Measurements from ENCODE around the gene CHST9.

DNA sequence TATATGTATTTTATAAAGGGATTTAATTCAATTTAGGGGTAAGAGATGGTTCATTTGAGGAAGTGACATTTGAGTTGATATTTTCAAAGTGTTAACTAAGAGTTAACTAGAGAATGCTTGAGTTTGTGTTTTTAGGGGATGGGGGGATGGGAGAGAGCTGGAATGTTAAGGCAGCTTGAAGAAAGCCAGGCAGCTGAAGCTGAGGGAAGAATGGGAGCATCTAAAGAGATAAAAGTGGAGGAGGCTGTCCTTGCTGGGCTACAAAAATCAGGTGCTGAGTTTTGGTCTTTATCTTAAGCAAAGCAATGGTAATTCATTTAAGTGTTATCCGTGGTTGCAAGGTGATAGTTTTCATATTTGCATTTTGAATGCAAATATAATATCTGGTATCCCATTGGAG is 9.2 kb downstream of the CHST9 start:
- TF ChIP-seq CTCF (IDR thresholded peaks at IDR 0.05 in 2 of 3, conservative IDR thresholded peaks at IDR 0.05 in 1 of 3; ENCODE audit: control insufficient read depth in 2 of 3, extremely low read depth in 1 of 3, insufficient read depth in 1 of 3, low read depth in 3 of 3, low read length in 3 of 3) = no peak
- TF ChIP-seq CBFB (IDR thresholded peaks at IDR 0.05; ENCODE audit: low read depth) = no peak
- no peak for TF ChIP-seq ZNF24 (IDR thresholded peaks at IDR 0.05)
- no peak for TF ChIP-seq ATF7 (IDR thresholded peaks at IDR 0.05; ENCODE audit: low read depth)

All from GM12878 (cell line).